ENCODE data around the gene ERCC6L2.

Gene ERCC6L2

GRCh38 chr9:95875305-95876137, at the start of gene ERCC6L2:
TSS of gene ERCC6L2 (plus strand) at chr9:95875691. CDS start at chr9:95876039, 348 bp downstream.
- peak; percentile 95 for DNase-seq

DNA sequence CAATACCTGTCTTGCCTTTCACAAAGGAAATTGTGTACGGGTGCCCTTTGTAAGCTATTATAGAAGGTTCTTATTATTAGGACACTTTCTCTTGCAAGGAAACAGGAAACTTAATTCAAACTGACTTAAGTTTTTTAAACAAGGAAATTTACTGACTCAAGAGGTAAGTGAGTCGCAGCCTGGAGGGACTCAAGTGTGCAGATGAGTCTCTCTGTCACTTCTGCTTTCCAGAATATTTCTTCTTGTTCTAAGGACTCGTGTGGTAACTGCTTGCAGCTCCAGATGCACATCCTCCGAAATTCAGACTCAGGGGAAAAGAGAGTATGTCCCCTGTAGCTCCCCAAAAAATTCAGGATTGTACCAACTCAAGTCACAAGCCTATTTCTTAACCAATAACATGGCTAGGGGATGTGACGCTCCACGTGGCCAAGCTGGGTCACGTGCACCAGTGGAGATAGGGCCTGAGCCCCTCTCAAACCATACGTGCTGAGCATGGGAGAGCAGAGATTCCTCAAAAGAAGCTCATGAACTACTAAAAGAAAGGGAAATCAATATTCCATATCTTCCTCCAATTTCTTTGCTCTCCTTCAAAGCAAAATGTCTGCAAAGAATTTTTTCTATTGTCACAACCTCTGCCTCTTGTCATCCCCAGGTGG, 49.2 kb upstream of the ERCC6L2 start:
- no peak for DNase-seq

DNA sequence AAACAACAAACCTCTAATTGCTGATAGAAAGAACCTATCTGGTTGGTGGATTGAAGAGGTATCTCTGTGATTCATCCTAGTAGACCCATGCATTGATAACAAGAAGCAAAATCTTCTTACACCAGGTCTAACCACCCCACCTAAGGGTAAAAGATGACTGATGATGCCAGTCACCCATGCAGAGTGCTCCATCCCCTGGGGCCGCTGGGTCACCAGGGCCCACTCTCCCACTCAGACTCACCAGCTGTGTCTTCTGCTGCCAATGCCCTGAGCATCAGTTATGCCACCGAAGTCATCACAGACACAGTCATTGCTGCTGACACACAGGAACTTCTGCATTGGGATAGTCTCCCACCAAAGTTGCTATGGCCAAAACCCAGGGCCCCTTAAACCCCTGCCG, 44.7 kb upstream of the ERCC6L2 start:
- no peak for DNase-seq

DNA sequence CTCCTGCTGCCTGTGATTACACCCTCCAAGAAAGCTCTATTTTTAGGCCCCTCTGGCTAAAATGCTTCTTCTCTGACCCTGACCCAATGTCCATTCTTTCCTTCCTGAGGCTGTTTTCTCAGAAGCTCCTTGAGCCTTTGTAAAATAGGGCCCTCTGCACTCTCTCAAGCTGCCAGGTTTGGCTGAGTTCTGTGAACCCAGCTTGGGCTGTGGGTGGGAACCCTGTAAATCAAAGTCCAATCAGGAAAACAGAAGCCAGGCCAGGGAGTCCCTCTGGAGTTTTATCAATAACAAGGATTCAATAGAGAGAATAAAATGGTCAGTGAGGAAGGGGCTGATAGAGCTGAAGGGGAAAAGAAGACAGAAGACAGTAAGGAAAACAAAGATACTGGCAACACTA, 43.7 kb upstream of the ERCC6L2 start:
- DNase-seq = no peak

DNA sequence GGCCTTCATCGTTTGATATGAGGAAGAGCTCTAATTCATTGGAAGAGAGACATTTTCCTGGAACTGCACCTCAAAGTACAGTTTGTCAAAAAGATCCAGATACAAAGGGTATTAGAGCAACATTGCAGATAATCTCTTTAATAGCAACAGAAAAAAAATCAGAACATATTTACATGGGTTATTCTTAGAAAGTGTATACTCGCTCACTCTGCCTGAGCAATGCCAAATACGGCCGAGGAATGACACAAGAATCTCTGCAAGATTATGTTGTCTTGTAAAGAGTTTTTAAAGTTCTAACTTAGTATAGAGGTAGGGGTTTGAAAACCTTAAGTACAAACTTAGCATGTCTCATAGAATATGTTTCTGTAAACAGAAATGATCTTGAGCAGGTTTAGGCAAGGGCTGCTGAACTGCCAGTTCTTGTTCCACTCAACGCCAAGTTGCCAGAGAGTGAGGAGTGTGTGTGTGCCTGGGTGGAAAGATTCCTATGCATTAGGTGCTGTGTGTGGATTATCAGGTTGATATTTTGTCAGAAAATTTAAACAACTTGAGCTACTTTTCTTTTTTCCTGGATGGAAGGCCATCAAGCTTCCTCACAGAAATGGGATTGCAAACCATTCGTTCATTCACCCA, 41.8 kb upstream of the ERCC6L2 start:
- no peak for DNase-seq

GRCh38 chr9:95834281-95834907, 41.1 kb upstream of the ERCC6L2 start:
- no peak for DNase-seq

- DNase-seq = no peak
These were observed 40.1 kb upstream of the ERCC6L2 start for GRCh38 chr9:95835393-95835792.

DNA sequence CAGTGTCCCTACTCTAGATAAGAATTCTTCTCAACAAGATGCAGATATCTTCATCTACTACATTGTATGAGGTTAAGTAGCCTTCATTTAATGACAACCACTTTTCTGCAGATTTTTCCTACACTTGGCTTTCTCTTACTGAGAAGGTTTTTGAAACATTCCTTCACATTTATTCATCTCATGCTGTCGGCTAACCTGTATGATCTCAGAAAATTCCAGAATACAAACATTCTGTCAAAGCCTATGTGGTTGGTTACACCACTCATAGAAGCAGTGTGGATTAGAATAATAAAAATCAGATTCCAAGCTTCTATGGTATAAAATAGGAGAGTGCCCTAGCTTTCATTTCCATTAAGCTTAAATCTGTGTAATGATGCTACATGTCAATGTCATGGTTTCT, 39.4 kb upstream of the ERCC6L2 start:
- no peak for DNase-seq

DNA sequence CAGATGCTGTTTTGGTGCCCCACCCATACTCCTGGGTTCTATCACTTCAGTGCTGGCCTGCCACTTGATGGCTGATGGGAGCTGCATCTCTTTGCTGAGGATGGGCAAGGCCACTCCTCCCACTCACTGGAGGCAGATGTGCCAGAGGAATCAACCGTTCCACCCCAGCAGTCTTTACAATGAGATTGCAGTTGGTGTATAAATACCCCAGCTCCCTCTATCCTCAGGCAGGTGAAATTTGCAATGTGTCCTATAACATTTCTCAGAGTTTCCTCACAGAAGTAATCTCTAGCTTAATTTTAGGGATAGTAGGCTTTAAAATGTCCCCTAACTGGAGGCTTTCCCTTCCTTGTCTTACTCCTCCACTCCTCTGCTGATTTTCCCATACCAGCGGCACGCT, 36.5 kb upstream of the ERCC6L2 start:
- DNase-seq = no peak

DNA sequence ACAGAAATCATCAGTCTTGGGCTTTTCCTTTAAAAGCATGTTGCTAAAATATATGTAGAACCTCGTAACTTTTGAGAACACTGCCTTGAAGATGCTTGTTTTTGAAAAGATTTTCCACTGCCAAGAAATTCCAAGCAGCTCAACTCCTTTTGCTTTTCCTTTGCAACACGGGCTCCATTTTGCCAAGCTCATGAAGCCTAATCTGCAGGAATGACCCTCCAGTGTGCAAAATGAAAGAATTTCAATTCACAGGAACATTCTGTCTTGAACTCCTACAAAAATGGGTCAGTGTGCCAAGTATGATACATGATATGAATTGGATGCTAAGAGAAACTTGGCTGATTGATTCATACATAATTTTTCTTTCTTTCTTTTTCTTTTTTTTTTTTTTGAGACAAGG, 35.4 kb upstream of the ERCC6L2 start:
- DNase-seq = no peak

GRCh38 chr9:95841377-95841776, 34.1 kb upstream of the ERCC6L2 start:
- DNase-seq = no peak

DNA sequence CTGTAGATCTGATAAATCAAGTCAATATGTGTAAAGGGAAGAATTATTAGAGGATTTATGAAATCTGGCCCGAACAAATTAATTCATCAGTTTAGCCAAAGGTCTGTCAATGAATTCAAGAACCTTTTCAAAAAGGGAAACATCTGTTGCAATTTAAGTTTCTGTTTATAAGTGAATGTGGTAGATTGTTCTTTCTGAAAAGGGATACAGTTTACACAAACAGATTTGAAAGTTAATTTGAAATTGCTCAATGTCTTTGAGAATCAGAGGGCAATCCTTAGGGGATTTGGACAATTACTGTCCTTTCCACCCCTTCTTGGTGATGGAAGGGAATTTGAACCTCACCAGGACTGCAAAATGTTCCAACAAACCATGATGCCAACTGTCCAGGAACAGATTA, 29.7 kb upstream of the ERCC6L2 start:
- no peak for DNase-seq

DNA sequence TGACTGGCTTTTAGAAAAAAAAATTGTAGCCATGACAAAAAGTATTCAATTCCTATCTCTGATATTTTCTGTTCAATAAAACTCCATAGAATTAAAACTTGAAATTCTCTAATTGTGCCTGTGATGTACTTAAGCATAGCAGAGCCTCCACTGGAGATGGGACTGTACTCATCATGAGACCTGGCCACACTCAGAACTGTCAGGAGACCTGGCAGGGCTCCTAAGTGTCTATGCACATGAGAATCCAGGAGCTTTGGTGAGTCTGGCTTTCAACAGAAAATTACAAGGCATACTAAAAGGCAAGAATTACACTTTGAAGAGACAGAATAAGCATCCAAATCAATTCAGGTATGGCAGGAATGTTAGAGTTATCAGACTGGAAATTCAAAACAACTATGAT, 26.7 kb upstream of the ERCC6L2 start:
- DNase-seq = no peak

GRCh38 chr9:95852059-95853032, 23.1 kb upstream of the ERCC6L2 start:
- no peak for DNase-seq

DNA sequence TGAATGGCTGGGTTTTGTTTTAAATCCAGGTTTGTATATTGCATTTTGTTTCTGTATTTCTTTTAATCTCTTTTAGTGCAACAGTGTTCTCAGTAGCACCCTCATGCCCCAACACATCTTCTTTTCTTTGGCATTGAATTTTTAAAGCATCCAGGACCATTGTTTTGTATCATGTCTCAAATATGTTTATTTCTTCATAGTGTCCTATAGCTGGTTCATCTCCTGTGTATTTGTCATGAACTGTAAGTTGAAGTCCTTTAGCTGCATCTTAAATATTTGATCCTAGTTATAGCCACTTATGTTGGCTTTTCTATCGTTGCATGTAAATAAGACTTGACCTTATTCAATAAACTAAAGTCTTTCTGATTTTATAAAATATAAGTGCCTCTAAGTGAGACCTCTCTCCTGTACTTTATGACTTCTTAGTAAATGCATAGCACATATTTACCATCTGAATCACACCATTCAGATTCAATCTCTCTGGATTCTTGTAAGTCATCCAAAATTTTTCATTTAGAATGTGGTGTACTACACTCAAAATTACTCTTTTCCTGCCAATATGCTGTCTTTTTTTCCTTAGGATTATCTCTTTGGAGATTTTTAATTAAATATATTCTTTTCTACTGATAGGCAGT, 21.0 kb upstream of the ERCC6L2 start:
- no peak for DNase-seq

DNA sequence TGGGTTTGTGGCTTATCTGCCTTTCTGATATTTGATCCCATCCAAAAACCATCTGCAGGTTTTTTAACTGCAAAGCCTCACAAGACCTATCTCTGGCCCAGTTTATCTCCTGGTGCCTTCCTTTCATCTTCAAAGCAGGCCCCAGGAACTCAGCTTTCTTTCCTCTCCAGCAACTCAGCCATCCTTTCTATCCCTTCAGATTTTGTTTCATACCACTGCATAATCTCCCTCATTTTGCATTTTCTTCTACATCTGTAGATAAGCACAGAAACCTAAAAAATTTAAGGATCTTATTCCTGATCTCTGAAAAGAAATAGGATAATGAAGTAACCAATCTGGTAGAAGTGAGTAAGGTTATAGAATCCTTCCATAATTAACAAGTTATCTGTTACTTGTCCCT, 19.5 kb upstream of the ERCC6L2 start:
- DNase-seq = no peak

DNA sequence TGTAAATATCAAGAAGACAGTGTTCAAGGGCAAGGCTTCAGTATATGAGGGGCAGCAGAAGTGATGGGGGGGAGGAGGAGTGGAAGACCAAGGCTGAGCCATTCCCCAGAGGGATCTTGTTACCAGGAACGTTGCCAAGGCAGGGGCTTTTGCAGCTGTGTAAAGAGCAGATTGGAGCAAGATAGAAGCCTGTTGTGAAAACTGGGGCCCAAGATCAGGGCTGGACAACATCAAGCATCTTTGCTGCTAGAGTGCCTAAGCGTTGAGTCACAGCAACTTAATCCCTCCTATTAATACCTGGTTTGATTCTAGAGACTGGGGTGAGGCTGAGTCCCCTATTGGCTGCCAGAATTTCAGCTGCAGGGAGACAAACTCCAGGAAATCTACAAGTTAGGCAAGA, 18.4 kb upstream of the ERCC6L2 start:
- no peak for DNase-seq

GRCh38 chr9:95857896-95858295, 17.6 kb upstream of the ERCC6L2 start:
- DNase-seq = no peak

DNA sequence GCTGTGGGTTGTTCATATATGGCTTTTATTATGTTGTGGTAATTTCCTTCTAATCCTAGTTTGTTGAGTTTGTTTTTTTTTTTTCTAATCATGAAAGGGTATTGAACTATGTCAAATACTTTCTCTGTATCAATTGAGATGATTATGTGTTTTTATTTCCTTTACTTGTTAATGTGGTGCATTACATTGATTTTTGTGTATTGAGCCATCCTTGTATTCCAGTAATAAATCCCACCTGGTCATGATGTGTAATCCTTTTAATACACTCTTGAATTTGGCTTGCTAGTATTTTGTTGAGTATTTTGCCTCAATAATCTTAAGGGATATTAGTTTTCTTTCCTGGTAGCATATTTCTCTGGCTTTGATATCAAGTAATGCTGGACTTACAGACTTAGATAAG, 13.1 kb upstream of the ERCC6L2 start:
- DNase-seq = no peak

DNA sequence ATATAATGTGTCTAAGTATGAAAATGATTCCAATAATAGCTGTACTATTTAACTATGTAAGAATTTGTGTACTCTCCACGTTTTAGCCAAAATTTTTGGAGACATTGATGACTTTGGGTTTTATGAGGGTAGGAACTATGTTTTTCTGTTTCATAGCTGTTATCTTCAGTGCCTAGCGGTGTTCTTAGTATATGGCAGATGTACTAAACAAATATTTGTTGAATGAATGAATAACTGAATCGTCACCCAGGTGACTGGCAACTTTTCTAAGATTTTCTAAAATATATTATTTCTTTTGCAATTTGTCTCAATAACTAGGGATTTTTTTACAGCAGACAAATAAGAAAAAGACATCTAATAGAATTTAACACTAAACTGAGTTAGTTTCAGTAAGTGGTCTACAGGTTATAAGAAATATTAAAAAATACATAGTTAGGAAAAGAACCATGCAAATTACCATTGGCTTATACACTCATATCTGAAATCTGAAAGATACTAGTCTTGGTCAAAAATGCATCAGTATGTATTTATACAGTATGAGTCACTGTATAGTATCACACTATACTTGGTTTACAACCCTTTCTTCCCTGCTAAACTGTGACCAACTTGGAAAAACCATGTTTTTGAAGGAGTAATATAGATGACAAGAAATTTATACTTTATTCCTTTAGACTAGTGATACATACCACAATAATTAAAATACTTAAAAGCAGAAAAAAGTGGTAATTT, 10.5 kb upstream of the ERCC6L2 start:
- DNase-seq = no peak

DNA sequence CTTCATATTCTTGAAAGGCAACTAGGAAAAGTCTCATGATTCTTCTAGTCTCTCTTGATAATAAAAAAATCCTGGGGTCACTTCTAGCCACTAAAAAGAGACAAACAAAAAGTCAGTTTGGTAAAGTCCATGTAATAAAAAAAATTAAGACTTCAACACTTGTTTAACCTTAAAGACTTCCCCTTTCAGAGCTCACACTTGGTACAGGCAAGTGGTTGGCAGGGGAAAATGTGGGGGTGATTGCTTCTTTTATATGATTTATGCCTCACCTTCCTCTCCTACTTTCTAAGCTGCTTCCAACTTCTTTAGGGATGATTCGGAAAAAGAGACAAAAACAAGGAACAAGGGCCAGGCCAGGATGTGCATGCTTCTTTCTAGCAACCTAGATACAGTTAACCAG, 5.1 kb upstream of the ERCC6L2 start:
- no peak for DNase-seq

All from CD4-positive, alpha-beta T cell treated with Interleukin-15 for 1 hour (primary cell).